Raji (cell line): ENCODE data around the gene PTPN22.

Experiments used
- POLR2A ChIP-seq: IDR thresholded peaks from 2 replicates; pipeline ENCODE4 v1.6.1; 2011; ENCODE audit warnings: low read depth, low read length, control low read depth; ENCODE audit not compliant: insufficient read depth

Gene PTPN22

GRCh38 chr1:113871597-113872113, at the start of gene PTPN22:
PTPN22 (minus strand) TSS chr1:113871712.
- peak; percentile 97 for TF ChIP-seq POLR2A

DNA sequence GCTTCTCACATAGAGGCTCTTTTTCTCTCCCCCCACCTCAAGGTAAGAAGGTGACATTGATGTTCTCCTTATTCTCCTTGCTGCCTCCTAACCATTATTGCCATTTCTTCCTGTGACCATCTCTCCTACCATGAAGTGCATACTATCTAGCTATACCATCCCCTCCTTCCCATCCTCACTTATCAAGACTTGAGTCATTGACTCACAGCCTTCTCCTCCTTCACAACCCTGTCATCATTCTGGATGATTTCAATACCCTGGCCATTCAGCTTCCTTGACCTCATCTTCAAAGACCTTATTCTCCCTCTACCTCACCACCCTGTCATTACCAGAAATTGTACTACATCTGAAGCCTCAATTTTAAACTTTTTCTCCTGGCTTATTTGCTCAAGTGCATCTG, 46.7 kb upstream of the PTPN22 start:
- TF ChIP-seq POLR2A, result no peak

DNA sequence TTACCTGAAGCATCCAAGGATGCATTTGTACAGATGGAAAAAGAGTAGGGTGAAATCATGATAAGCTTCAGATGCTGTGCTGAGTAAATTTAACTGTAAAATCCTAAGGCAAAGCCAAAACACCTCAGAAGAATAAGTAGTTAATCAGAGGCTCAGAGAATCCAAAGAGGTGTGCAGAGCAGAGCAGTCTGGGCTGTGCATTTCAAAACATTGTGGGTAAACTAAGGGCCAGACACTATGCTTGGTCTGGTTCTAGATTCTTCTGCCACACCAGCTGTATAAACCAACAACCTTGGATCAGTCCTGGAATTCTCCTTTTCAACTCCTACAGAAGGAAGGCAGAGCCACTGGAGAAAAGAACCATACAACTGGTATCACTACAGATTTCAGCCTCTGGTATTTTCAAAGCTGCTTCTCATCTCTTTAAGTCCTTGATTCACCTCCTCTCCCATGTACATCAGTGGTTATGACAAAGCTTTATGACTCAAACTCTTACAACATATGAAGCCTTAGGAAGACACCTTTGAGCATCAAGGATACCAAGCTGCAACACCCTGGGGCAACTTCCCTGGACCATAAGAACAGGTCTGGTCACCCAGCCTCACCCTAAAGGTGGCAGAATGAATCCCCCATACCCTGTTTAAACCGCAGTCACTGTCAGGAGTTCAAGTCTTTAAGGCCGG, 46.0 kb upstream of the PTPN22 start:
- TF ChIP-seq POLR2A, result no peak

DNA sequence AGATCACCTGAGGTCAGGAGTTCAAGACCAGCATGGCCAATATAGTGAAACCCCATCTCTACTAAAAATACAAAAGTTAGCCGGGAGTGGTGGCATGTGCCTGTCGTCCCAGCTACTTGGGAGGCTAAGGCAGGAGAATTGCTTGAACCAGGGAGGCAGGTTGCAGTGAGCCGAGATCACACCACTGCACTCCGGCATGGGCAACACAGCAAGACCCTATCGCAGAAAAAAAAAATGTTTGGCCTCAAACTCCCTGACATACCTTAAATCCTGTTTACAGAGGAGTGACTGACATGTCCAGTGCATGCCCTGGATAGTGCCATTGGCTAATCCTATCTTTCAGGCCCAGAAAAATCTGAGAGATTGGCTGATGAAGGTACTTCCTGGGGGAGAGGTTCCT, 45.5 kb upstream of the PTPN22 start:
- no peak for TF ChIP-seq POLR2A

- no peak for TF ChIP-seq POLR2A
These were observed 42.6 kb upstream of the PTPN22 start for GRCh38 chr1:113913887-113914664.

DNA sequence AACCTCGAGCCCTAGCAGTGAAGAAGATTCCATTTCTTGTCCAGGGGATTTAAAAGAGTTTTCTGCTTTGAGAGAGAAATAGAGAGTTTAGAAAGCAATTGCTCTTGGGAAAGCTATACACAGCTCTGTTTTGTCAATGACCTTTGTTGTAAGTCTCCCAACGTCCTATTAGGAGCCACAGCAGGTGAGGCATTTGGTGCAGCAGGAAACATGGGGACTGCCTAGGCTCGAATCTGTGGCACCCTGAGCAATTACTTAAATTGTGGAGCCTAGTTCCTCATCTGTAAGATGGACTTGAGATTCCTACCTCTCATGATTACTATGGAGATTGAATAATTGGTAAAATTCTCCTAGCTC, 41.8 kb upstream of the PTPN22 start:
- TF ChIP-seq POLR2A, result no peak

DNA sequence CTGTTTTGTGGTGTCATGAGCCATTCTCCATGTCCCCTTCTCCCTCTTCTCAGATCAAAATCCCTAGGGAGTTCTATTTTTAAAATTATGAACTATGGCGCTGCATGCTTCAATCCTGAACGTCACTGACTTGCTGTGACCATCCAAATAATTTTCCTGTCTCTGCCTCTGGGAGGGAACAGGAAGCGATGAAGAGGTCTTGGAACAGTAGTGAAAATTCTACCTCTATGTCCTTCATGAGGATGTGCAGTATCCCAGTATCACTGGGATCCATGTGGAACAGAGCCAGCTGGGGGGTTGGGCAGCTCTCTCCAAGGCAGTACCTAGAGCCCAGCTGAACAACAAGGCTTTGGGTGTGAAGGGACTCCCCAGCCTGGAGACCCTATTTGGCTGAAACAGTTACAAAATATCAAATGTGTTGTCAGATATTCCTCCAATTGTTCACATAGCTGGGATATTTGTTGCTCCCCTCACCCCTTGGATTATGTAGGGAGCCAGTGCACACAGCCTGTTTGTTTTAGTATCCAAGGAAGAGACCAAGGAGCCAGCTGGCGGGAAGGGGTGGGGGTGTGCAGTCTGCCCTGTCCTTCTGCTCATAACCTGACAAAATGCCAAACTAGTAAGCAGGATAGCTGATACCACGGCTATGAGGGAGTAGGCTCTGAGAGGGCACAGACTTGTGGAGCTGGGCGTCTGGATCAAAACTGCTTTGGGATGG, 41.2 kb upstream of the PTPN22 start:
- no peak for TF ChIP-seq POLR2A

GRCh38 chr1:113905435-113905861, 33.9 kb upstream of the PTPN22 start:
- TF ChIP-seq POLR2A, result no peak

DNA sequence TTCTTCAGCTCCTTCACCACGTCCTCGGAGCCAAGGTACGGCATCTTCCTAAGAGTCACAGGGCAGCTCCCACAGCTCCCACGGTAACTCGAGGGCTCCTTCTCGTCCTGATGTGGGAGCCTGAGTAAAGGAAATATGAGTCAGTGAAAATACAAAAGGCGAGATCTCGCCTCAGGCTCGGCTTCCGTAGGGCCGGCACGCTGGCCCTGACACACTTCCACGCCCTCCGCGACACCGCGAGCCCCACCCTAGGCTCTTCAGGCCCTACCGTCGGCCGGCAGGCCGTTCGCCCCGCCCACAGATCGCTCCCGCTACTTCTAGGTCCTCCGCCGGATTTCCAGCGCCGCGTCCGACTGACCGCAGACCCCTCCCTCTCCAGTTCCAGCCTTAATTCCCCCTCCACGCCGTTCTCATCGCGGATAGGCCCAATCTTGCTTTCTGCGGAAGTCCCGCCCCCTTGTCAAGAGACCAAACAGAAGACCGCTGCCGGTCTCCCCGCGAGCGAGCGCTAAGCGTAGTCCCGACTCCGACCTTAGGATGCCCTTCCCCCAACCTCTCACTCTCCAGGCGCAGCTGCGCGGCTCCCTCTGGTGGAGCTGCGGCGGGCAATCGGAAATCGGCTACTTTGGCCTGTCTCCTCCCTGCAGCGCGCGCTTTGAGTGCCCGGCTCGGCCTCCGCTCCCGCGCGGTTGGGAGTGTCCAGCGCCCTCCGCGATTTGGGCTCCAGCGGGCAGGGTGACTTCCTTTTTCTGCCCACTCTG, 33.3 kb upstream of the PTPN22 start, which contains the start of the genes AP4B1 and DCLRE1B:
TSS of gene AP4B1 (minus strand) at position 126 of the 761 bp plus-strand sequence. CDS start at position 44, 82 bp downstream.
TSS of gene DCLRE1B (plus strand) at position 653 of the 761 bp plus-strand sequence. CDS start 261 bp downstream, outside the sequence.
- peak; percentile 76 for TF ChIP-seq POLR2A

GRCh38 chr1:113904293-113904673, 32.8 kb upstream of the PTPN22 start:
- no peak for TF ChIP-seq POLR2A

DNA sequence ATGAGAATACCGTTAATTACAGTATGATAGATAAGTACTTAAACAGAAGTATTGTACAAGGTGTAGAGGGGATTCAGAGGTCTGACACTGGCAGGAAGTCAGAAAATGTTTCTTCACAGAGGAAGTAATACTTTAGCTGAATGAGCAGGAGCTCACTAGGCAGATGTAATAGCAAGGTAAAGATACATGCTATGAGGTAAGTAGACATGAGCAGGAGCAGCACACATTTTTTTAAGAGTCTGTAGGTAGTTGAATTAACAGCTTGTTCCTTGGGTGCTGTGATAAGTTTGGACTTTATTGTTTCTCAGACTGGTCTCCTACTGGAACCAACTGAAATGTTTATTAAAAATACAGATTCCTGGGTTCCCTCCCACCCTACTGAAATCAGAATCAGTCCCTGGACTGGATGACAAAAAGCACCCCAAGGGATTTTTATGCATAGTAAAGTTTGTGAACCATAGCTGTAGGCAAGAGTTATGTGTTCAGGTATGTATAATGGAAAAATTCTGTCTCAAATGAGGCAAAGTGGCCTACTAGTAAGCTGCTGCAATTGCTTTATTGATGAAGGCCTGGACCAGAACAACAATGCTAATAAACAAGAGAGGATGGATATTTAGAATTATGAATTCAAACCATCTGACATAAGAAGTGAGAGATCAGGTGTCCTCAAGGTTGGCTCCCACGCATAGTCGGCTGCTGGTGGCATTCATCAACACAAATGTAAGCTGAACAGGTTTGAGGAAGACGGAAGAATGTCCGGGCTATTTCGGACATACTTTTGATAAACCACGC, 32.2 kb upstream of the PTPN22 start:
- no peak for TF ChIP-seq POLR2A

GRCh38 chr1:113901191-113901590, 29.7 kb upstream of the PTPN22 start:
- TF ChIP-seq POLR2A, result no peak

DNA sequence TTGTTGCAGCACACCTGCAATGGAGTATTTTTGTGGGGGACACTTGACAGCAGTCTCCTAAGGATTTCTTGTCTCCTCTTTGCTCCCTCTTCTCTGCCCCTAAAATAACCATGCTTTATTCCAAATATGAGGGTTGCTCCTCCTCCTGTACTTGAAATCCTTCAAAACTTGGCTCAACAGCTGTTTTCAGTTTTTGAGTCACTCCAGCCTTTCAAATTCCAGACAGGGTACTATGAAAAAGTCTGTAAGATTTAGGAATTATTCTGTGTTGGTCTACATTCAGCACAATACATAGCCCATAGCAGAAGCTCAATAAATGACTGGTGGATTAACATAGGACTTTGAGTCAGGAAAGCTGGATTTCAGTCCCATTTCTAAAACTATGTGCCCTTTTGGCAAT, 27.6 kb upstream of the PTPN22 start:
- no peak for TF ChIP-seq POLR2A

- TF ChIP-seq POLR2A, result no peak
These were observed 26.8 kb upstream of the PTPN22 start for GRCh38 chr1:113898241-113898814.
